Aortic smooth muscle cell (primary cell): ENCODE measurements around the gene OR1E2. TPM values are rescaled to one million over a fixed set of nuclear protein-coding genes. Genes with fewer than 3 reads are reported as not detected.

Experiments
- total RNA-seq: library from RNA; depleted of rRNA; stranded (reverse); fragments of >200 nt; gene quantifications from 2 replicates; pipeline ENCODE4 v1.2.3, GENCODE V29; 2014

Gene OR1E2, protein sequence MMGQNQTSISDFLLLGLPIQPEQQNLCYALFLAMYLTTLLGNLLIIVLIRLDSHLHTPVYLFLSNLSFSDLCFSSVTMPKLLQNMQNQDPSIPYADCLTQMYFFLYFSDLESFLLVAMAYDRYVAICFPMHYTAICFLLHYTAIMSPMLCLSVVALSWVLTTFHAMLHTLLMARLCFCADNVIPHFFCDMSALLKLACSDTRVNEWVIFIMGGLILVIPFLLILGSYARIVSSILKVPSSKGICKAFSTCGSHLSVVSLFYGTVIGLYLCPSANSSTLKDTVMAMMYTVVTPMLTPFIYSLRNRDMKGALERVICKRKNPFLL
- total RNA-seq, result not detected in 2 replicates

DNA sequence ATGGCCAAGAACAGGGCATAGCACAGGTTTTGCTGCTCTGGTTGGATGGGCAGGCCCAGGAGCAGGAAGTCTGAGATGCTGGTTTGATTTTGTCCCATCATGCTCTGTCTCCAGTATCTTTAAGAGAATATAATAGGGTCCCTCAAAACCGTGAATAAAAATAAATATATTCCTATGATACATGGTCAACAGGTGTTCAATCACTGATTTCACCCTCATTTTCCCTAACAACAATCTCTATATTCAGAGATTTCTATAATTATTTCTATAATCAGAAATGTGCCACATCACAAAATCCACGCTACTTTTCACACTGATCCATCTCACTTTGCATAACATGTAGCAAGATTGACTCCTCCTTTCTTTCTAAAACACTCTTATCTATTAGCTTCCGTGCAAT is at the start of gene OR1E2:
Gene OR1E2, minus strand, starts transcription at position 101 of the 400 bp plus-strand sequence. Its CDS starts 0 bp downstream, at position 101.

DNA sequence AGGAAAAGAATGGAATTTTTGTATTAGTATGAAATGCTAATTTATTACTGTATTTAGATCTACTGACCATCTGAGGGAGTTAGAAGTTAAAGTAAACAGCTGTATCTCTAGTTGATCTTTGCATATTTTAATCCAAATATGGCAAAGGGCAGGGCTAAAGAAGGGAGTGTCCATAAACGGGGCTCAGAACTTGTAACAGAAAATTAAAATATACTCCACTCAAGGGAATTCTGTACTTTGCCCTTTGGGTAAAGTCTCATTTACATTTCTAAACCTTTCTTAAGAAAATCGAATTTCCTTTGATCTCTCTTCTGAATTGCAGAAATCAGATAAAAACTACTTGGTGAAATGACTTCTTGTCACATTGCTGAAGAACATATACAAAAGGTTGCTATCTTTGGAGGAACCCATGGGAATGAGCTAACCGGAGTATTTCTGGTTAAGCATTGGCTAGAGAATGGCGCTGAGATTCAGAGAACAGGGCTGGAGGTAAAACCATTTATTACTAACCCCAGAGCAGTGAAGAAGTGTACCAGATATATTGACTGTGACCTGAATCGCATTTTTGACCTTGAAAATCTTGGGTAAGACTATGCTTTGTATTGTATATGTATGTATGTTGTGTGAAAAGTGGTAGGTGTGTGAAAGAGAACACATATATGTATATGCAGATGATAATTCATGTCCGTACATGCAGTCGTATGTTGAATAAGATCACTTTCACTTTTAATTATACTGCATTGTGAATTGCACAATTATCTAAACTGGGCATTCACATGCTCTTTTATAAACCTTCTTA is 42.4 kb upstream of the OR1E2 start, which contains the start of gene ASPA:
Gene ASPA, plus strand, starts transcription at position 186 of the 799 bp plus-strand sequence. Its CDS starts 163 bp downstream, at position 349.

DNA sequence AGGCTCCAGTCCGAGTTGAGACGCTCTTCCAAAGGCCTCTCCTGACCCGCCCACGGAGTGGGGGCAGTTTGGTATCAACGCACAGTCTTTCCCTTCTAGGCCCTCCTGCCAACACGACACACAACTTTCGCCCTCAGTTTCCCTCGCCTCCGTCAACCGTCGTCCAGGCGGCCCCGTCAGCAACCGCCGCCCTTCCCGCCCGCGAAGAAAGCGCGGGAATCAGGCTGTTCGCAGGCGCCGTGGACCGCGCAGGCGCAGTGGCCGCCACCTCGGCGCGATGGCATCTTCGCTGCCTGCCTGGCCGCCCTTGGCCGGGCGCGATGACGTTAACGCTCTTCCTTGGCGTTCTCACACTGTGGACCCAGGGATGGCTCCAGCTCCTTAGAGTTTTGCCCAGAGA is 38.0 kb upstream of the OR1E2 start, which contains the start of gene SPATA22:
Gene SPATA22, minus strand, starts transcription at position 221 of the 400 bp plus-strand sequence. CDS start 2,494 bp downstream, outside the sequence.

DNA sequence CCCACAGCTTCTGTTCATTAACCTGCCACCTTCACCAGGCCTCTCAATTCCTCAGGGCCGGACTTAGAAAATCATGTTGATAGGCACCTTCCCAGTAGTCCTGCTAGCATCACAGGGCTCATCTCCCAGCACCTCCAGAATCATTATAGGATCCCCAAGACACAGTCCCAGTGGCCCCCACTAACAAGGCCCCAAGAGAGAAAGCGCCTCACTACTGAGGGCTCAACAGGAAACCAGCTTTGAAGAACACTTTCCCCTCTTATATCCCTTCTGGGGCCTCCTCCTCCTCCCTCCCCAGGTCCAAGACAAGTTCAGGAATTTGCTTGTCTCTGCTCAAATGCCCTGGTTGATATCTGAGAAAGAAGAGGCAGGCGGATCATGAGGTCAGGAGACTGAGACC is 22.6 kb downstream of the OR1E2 start, which contains the start of gene OR3A3:
Gene OR3A3, plus strand, starts transcription at position 301 of the 400 bp plus-strand sequence.

DNA sequence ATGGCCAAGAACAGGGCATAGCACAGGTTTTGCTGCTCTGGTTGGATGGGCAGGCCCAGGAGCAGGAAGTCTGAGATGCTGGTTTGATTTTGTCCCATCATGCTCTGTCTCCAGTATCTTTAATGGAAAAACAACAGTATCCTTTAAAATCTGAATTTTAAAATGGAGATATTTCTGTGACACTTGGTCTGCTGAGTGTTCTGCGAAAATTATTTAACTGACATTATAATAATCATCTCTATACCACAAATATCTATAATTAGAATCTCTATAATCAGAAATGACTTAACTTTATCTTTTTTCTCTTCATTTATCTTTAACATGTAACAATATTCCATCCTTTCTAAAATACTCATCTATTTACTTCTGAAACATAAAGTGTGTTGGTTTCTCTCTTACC is 35.3 kb downstream of the OR1E2 start, which contains the start of gene OR1E1:
Gene OR1E1, minus strand, starts transcription at position 101 of the 400 bp plus-strand sequence. Its CDS starts 0 bp downstream, at position 101.

DNA sequence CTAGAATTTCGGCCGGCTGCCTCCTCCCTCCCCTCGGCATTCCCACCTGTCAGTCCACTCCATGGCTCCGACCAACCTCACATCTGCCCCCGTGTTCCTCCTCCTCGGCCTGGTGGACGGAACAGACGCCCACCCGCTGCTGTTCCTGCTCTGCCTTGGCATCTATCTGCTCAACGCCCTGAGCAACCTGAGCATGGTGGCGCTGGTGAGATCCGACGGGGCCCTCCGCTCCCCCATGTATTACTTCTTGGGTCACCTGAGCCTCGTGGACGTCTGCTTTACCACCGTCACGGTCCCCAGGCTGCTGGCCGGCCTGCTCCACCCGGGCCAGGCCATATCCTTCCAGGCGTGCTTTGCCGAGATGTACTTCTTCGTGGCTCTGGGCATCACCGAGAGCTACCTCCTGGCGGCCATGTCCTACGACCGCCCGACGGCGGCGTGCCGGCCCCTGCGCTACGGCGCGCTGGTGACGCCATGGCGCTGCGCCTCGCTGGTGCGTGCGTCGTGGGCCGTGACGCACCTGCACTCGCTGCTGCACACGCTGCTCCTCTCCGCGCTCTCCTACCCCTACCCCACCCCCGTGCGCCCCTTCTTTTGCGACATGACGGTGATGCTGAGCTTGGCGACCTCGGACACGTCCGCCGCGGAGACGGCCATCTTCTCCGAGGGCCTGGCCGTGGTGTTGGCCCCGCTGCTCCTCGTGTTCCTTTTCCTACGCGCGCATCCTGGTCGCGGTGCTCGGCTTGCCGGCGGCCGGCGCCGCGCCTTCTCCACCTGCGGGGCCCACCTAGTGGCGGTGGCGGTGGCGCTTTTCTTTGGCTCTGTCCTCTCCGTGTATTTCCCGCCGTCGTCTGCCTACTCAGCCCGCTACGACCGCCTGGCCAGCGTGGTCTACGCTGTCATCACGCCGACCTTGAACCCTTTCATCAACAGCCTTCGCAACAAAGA is 47.5 kb downstream of the OR1E2 start, which contains the start of gene OR3A2:
Gene OR3A2, minus strand, starts transcription at position 440 of the 948 bp plus-strand sequence.

Other genes with a start within 250 kb of the OR1E2 start
- not detected in 2 replicates for gene OR1A2, start 236.3 kb downstream of the OR1E2 start, total RNA-seq
- gene OR1A1, start 226.2 kb downstream of the OR1E2 start, total RNA-seq, result not detected in 2 replicates
- 0.12 TPM in 1 of 2 replicates, not detected in the other for gene OR3A1, start 135.5 kb downstream of the OR1E2 start, total RNA-seq
- gene OR3A2, start 47.5 kb downstream of the OR1E2 start, total RNA-seq, result 0.06 TPM in 1 of 2 replicates, not detected in the other
- gene OR1E1, start 35.4 kb downstream of the OR1E2 start, total RNA-seq, result not detected in 2 replicates
- gene OR3A3, start 22.5 kb downstream of the OR1E2 start, total RNA-seq, result not detected in 2 replicates
- gene SPATA22, start 38.0 kb upstream of the OR1E2 start, total RNA-seq, result 0.87 TPM in 1 of 2 replicates, not detected in the other
- gene ASPA, start 42.2 kb upstream of the OR1E2 start, total RNA-seq, result 0.06 and 0.13 TPM in 2 replicates
- 0.53 and 0.68 TPM in 2 replicates for gene TRPV3, start 124.0 kb upstream of the OR1E2 start, total RNA-seq
- 0.92 and 1.2 TPM in 2 replicates for gene TRPV1, start 175.6 kb upstream of the OR1E2 start, total RNA-seq
- gene SHPK, start 202.4 kb upstream of the OR1E2 start, total RNA-seq, result 8.5 and 9.6 TPM in 2 replicates
- gene CTNS, start 202.9 kb upstream of the OR1E2 start, total RNA-seq, result 12.4 and 19.2 TPM in 2 replicates
- gene TAX1BP3, start 234.7 kb upstream of the OR1E2 start, total RNA-seq, result 130 and 142 TPM in 2 replicates
- 12.3 and 15.2 TPM in 2 replicates for gene EMC6, start 235.0 kb upstream of the OR1E2 start, total RNA-seq